DOHH2 (cell line): ENCODE measurements around the gene SLC46A2.

ENCODE experiments used
- EZH2phosphoT487 ChIP-seq: fragments of 200-600 bp; sonication (generic); IDR thresholded peaks from 2 replicates; pipeline ENCODE4 v1.6.1; 2017; ENCODE audit warnings: borderline replicate concordance, mild to moderate bottlenecking, antibody characterized with exemption, low read length, moderate library complexity, mixed read lengths
- TF ChIP-seq, protein P1 (sequence below): fragments of 200-600 bp; sonication (generic); IDR thresholded peaks from one replicate; pipeline ENCODE4 v1.5.1; 2014; ENCODE audit warnings: antibody characterized with exemption, mild to moderate bottlenecking, low read depth, low read length; ENCODE audit not compliant: poor library complexity, severe bottlenecking

DNA sequence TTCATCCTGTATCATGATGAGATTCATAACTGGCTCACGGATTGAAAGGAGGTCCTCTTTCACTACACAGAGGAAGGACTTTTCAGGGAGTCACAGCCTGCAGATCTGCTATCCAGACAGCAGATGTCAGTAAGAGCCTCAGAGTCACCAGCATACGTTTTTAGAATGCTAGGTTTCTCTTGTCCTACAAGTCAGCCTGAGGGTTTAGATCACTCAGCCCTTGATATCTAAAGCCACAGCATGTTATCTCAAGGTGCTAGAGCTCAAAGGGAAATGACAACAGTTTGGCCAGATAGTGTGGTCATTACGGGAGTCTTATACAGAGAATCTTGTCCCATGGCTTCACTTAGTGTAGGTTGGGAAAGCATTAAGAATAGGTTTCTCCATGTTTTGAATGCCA is 30.9 kb upstream of the SLC46A2 start:
- TF ChIP-seq, protein P1, sequence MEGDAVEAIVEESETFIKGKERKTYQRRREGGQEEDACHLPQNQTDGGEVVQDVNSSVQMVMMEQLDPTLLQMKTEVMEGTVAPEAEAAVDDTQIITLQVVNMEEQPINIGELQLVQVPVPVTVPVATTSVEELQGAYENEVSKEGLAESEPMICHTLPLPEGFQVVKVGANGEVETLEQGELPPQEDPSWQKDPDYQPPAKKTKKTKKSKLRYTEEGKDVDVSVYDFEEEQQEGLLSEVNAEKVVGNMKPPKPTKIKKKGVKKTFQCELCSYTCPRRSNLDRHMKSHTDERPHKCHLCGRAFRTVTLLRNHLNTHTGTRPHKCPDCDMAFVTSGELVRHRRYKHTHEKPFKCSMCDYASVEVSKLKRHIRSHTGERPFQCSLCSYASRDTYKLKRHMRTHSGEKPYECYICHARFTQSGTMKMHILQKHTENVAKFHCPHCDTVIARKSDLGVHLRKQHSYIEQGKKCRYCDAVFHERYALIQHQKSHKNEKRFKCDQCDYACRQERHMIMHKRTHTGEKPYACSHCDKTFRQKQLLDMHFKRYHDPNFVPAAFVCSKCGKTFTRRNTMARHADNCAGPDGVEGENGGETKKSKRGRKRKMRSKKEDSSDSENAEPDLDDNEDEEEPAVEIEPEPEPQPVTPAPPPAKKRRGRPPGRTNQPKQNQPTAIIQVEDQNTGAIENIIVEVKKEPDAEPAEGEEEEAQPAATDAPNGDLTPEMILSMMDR = peak; percentile 68
- TF ChIP-seq EZH2phosphoT487 = no peak
